ENCODE data around the gene RAB14.
A peak's percentile ranks its signal among the peaks of the same experiment; 100 is the strongest.

The RAB14 gene

GRCh38 chr9:121222524-121223171, 21.0 kb upstream of the RAB14 start:
- in situ Hi-C loops (cut with HindIII; ENCODE audit: low sequenced_read_pairs): no loop called here
- peak; percentile 73 for TF ChIP-seq CTCF (IDR thresholded peaks at IDR 0.05; ENCODE audit: low read depth, low read length, missing control alignments)
- H3K4me3 ChIP-seq (ENCODE audit: low read depth, low read length): no peak overlapping the region
- peak; percentile 19 for DNase-seq (ENCODE audit: low read depth)

DNA sequence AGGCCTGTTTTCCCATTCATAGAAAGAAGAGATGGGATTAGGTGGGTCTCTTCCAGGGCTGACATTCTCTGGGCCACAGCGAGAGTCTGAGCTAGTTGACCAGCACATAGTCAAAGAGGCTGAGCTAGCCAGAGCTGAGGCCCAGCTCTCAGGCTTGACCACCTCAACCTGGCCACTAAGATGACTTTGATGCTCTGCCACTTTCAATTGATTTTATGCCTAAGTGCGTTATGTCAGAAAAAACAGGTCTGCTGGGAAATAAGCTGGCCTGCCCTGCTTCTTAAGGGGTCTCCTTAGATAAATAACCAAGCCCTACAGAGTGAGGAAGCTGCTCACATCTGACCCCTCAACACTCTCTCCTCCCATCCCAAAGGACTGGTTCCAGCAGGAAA, 20.0 kb upstream of the RAB14 start:
- in situ Hi-C loops (cut with HindIII; ENCODE audit: low sequenced_read_pairs): no loop called here
- no peak for DNase-seq (ENCODE audit: low read depth)
- no peak for TF ChIP-seq CTCF (IDR thresholded peaks at IDR 0.05; ENCODE audit: low read depth, low read length, missing control alignments)
- no peak overlapping the region for H3K4me3 ChIP-seq (ENCODE audit: low read depth, low read length)

DNA sequence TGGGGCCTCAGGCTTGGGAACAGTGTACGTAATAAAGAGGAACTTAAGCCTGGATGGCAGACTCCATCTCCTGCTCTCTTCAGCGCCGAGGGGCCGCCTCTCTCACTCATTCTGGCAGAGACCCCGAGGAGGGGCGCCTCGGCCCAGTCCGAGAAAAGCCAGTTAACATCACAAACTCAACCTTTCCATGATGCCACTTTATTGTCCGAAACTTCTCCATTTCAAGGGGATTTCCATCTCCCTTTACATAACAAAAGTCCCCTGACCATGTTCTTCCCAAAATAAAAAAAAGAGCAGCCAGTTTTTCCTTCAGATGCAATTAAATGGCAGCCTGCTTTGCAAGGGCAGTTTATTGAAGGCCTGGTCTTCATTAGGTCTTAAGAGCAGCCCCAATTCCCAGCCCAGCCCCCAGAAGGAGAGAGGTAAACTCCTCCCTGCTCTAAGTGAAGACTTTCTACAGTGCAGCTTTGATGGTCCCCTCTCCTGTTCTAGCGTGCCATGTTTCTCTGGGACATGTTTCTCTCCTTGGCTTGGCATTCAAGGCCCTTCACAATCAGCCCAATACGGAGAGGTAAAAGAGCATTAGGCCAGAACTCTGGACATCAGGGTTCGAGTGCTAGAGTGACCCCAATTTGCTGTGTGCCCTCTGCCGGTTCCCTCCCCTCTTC, 19.5 kb upstream of the RAB14 start:
- DNase-seq (ENCODE audit: low read depth): no peak
- TF ChIP-seq CTCF (IDR thresholded peaks at IDR 0.05; ENCODE audit: low read depth, low read length, missing control alignments): no peak
- in situ Hi-C loops (cut with HindIII; ENCODE audit: low sequenced_read_pairs): no loop called here
- no peak overlapping the region for H3K4me3 ChIP-seq (ENCODE audit: low read depth, low read length)

- TF ChIP-seq CTCF (IDR thresholded peaks at IDR 0.05; ENCODE audit: low read depth, low read length, missing control alignments): no peak
- no peak overlapping the region for H3K4me3 ChIP-seq (ENCODE audit: low read depth, low read length)
- DNase-seq (ENCODE audit: low read depth): no peak
- in situ Hi-C loops (cut with HindIII; ENCODE audit: low sequenced_read_pairs): no loop called here
These were observed 17.9 kb upstream of the RAB14 start for GRCh38 chr9:121219530-121219929.

DNA sequence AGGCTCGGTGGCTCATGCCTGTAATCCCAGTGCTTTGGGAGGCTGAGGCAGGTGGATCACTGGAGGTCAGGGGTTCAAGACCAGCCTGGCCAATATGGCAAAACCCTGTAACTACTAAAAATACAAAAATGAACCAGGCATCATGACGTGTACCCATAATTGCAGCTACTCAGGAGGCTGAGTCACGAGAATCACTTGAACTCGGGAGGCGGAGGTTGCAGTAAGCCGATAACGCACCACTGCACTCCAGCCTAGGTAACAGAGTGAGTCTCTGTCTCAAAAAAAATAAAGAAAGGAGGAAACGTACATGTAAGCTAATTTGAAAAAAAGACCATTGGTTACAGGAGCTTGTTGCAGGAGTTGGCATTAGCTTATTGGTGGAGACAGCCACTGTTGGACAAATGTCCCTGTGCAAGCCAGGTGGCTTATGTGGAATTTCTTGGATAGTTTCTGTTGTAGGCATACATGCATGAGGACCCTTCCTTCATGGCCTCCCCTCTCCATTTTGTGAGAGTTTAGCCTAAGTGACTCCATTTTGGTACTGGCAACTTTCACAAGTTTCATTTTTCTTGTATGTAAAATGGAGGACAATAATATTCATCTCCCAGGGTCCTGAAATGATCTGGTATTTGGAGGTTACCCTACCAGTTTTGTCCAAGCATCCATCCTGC, 16.8 kb upstream of the RAB14 start:
- no peak for TF ChIP-seq CTCF (IDR thresholded peaks at IDR 0.05; ENCODE audit: low read depth, low read length, missing control alignments)
- in situ Hi-C loops (cut with HindIII; ENCODE audit: low sequenced_read_pairs): no loop called here

DNA sequence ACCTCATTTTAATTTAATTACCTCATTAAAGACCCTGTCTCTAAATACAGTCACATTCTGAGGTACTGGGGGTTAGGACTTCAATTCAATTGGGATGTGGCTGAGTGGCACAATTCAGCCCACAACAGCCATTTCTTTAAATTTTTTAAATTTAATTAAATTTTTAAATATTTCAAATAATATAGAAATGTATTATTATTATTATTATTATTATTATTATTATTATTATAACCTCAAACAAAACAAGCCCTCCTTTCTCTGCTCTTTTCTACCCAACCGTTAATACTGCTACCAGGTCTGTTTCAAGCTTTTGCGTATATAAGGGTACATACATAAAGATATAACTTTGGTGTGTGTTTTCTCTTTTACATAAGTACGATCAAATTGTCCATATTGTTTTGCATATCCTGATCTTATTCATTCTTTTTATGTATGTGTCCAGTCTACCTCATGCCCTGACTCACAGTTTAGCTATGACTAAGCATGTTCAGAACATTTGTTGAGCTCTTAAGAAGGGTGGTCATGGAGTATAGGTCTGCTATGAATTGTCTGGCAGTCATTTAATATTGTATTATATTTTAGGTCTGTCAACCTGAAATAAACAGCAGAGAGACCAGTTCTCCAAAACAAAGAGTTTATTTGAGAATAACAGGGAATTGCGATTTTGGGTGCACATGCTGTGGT, 16.1 kb upstream of the RAB14 start:
- no peak overlapping the region for H3K4me3 ChIP-seq (ENCODE audit: low read depth, low read length)
- in situ Hi-C loops (cut with HindIII; ENCODE audit: low sequenced_read_pairs): no loop called here
- DNase-seq (ENCODE audit: low read depth): no peak
- no peak for TF ChIP-seq CTCF (IDR thresholded peaks at IDR 0.05; ENCODE audit: low read depth, low read length, missing control alignments)

More for the DNA sequence above, 16.8 kb upstream of the RAB14 start:
- H3K4me3 ChIP-seq (ENCODE audit: low read depth, low read length): no peak overlapping the region
- DNase-seq (ENCODE audit: low read depth): no peak
